WI38 (cell line): ENCODE data around the gene ESPNL.

Experiments
- H3K4me3 ChIP-seq: 2 replicates; pipeline ENCODE4 v1.5.1; 2011; ENCODE audit warnings: low read depth, mild to moderate bottlenecking, control low read depth, low read length
- TF ChIP-seq, protein P1 (sequence below): IDR thresholded peaks from 2 replicates; pipeline ENCODE4 v1.5.1; 2012; ENCODE audit warnings: low read depth, mild to moderate bottlenecking, control low read depth, low read length

The ESPNL gene

DNA sequence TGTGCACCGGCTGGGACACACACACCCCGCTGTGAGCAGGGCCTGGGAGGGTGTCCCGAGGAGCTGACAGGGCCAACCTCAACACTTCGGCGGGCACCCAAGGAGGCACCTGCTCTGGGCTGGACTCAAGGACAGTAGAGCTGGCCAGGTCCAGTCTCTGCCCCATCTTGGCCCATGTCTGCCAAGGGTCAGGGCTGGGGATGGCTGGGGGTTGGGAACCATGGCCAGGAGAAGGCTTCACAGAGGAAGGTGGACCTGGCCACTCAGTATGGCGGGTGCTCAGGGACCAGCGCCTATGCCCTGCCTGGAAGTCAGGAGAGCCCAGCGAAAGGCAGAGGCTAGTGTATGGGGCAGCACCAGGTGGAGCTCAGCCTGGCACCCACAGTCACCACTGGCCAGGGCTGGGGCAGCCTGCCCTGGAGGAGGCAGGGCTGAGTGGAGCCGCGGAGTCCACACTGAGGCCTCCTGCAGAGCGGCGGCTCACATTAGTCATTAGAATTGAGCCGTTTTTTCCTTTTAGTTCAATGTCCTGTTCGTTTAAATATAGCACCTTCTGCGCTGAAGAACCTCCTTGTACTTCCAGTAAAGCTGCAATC is 62.8 kb downstream of the ESPNL start:
- TF ChIP-seq, protein P1, sequence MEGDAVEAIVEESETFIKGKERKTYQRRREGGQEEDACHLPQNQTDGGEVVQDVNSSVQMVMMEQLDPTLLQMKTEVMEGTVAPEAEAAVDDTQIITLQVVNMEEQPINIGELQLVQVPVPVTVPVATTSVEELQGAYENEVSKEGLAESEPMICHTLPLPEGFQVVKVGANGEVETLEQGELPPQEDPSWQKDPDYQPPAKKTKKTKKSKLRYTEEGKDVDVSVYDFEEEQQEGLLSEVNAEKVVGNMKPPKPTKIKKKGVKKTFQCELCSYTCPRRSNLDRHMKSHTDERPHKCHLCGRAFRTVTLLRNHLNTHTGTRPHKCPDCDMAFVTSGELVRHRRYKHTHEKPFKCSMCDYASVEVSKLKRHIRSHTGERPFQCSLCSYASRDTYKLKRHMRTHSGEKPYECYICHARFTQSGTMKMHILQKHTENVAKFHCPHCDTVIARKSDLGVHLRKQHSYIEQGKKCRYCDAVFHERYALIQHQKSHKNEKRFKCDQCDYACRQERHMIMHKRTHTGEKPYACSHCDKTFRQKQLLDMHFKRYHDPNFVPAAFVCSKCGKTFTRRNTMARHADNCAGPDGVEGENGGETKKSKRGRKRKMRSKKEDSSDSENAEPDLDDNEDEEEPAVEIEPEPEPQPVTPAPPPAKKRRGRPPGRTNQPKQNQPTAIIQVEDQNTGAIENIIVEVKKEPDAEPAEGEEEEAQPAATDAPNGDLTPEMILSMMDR, result no peak
- no peak overlapping the region for H3K4me3 ChIP-seq

DNA sequence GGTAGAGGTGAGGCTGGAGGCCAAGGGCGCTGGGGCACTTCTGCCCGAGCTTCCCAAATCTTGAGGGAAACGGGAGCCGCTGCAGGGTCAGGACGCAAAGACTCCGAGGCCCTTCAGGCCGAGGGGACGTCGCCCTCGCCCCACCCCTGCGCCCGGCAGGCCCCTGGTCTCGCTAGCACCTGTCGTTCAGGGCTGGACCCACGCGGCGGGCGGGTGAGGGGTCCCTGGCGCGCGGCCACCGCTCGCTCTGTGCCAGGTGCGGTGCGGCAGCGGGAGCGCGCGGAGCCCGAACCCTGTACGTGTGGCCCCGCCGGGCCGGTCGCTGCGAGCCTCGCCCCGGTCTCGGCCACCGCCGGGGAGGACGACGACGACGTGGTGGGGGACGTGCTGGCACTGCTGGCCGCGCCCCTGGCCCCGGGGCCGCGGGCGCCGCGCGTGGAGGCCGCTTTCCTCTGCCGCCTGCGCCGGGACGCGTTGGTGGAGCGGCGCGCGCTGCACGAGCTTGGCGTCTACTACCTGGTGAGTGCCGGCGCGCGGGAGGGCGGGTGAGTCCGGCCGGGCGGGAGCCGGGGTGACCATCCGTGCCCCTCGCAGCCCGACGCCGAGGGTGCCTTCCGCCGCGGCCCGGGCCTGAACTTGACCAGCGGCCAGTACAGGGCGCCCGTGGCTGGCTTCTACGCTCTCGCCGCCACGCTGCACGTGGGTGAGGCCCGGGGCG is 63.5 kb downstream of the ESPNL start:
- H3K4me3 ChIP-seq, result no peak overlapping the region
- TF ChIP-seq, protein P1, result no peak

DNA sequence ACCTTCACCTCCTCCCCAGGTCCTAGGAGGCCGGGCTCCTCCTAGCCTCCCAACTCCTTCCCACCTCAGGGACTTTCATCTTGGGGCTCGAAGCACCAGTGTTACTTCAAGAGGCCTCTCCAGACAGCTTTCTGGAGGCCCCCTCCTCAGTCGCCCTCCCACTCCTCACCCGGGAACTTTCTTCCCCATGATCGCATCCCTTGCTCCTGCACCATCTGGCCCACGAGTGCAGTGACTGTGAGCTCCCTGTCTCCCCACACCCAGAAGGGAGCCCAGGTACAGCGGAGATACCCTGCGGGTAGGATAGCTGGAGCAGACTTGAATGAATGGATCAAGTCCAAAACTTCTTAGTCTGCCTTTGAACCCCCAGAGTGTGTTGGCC is 64.8 kb downstream of the ESPNL start:
- TF ChIP-seq, protein P1, result no peak
- no peak overlapping the region for H3K4me3 ChIP-seq

DNA sequence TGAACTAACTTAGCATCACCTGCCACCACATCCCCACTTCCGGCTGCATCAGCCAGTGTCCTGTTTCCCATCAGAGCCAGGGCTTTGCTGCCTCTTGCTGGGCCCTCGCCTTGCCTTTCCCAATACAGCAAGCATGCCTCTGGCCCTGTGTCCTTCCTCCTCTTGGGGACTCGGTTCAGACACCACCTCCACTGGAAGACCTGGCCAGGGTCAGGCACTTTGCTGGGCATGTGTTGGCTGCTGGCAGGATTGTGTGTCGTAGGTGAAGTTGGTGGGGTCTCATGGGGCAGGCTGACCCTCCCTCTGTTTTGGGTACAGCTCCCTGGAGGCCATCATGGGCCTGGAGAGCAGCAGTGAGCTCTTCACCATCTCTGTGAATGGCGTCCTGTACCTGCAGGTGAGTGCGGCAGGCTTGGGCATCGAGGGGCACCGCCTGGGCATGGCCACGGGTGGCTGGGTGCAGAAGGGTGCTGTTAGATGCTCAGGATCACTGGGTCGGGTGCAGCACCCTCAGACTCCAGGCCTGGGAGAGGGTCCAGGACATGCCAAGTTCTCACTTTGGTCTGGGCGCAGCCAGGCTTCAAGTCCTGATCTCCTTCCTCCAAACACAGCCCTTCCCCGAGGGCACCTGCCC is 65.3 kb downstream of the ESPNL start:
- H3K4me3 ChIP-seq, result no peak overlapping the region

DNA sequence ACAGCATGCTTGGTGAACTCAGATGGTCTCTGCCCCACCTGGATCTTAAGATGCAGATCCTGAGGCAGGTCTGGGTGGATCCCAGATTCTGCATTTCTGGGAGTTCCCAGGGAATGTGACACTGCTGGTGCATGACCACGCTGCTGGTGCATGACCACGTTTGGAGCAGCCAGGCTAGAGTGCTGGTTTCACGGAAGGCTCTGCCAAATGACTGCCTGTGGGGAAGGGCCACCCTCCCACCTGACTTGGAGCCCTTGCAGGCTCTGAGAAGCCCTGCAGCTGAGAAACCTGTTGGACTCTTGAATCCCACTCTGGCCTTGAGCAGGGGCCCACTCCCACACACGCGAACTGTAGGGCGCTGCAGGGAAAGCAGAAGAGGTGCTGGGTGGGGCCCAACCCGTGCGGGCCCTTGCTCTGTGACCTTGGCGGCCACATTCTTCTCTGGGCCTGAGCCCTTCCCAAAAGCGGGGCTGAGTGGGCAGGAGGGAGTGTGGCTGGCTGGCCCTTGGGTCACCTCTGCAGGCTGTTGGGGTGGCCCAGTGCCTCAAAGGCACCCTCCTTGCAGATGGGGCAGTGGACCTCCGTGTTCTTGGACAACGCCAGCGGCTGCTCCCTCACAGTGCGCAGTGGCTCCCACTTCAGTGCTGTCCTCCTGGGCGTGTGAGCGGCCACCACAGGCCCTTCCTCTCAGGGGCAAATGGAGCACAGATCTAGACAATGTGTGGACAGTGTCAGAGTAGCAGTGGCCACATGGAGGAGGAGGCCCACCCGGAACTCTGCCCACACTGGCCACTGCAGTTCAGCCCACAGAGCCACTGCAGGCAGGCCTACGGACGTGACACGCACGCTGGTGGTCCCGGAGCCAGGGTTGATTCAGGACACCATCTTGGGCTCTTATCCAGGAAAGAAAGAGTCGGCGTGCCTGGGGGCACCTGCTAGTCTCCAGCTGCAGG is 66.5 kb downstream of the ESPNL start:
- TF ChIP-seq, protein P1, result no peak
- H3K4me3 ChIP-seq, result no peak overlapping the region

More for the DNA sequence above, 65.3 kb downstream of the ESPNL start:
- TF ChIP-seq, protein P1, result no peak

DNA sequence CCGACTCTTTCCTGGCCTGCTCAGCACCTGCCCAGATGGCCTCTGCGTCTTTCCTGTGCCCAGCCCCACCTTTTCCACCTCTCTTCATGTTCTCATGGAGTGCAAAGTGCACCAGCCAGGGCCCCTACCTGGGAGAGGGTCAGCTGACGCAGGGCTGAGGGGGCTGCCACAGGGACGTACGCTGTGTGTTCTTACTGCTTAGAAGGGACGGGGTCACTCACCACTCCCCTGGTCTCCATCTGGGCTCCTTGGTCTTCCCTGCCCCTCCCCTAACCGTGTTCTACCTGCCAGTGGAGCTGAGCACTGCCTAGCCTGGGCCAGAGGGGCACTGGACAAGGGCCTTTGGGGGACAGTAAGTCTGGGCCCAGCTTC is 67.2 kb downstream of the ESPNL start:
- TF ChIP-seq, protein P1, result no peak
- no peak overlapping the region for H3K4me3 ChIP-seq
